ENCODE measurements around the gene RAB34. TPM values are rescaled to one million over a fixed set of nuclear protein-coding genes. Genes with fewer than 3 reads are reported as not detected.

The RAB34 gene
- total RNA-seq, 4 donors from 2014 or later = 43.0 to 133 (median 98.7) TPM

DNA sequence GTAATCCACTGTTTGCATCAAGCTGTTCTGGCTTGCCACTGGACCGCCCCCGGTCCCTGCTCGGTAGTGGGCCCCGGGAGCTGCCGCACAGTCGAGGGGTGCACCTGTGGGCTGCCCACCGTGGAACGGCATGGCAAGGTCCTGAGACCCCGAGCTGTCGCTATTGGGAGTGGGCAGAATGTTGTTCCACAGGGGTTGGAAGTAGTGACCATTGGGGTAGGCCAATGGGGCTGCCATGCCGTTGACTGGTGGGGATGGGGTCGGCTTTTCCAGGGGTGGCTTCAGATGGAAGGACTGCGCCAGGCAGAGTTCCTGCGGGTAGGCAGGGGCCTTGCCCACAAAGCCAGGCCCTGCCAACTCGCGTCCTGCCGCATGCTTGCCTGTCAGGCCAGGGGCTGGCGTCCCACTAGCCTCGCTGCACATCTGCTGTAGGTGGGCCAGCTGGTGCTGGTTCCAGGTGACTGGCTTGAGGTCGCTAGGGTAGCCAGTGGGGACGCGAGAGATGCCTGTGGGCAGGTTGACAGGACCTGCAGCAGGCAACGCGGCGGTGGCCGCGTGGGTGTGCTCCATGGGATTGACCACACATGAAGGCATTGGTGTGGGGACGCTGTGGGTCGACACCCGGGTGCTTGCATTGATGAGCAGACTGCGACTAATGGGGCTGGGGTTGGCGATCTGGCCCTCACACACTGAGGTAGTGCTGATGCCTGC, 40.9 kb upstream of the RAB34 start:
- TF ChIP-seq, protein P1, sequence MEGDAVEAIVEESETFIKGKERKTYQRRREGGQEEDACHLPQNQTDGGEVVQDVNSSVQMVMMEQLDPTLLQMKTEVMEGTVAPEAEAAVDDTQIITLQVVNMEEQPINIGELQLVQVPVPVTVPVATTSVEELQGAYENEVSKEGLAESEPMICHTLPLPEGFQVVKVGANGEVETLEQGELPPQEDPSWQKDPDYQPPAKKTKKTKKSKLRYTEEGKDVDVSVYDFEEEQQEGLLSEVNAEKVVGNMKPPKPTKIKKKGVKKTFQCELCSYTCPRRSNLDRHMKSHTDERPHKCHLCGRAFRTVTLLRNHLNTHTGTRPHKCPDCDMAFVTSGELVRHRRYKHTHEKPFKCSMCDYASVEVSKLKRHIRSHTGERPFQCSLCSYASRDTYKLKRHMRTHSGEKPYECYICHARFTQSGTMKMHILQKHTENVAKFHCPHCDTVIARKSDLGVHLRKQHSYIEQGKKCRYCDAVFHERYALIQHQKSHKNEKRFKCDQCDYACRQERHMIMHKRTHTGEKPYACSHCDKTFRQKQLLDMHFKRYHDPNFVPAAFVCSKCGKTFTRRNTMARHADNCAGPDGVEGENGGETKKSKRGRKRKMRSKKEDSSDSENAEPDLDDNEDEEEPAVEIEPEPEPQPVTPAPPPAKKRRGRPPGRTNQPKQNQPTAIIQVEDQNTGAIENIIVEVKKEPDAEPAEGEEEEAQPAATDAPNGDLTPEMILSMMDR (IDR thresholded peaks at IDR 0.05; ENCODE audit: low read depth) = no peak

DNA sequence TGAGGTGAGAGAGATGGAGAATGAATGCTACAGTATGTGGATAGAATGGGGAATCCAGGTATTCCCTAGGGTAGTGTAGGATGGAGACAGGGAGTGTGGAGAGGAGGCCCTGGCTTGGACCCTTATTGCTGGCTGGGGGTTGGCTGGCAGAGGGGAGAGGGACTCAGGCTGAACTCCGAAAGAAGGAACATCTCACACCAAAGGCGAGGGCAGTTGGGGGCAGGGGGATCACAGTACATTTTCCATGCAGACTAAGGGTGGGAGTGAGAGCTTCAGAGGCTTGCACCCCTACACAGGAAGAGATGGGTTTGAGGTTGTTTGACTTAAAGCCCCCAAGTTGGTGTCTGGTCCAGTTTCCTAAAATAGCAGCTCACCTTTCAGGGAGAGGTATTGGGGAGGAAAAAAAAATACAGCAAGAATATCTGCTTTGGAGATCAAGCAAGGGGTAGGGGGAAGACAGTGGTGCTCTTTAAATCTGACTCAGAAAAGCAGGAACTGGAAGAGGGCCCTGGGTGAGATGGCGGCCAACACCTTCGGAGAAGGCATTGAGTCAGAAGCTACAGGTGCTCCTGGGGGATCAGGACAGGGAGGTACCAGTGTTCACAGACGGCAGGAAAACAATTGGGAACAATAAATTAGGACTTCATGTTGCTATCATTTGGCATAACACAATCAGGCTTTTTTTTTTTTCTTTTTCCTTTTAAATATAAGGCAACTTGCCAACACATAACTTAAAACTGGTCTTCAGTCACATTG, 38.6 kb upstream of the RAB34 start:
- TF ChIP-seq, protein P1 (IDR thresholded peaks at IDR 0.05; ENCODE audit: low read depth) = no peak

DNA sequence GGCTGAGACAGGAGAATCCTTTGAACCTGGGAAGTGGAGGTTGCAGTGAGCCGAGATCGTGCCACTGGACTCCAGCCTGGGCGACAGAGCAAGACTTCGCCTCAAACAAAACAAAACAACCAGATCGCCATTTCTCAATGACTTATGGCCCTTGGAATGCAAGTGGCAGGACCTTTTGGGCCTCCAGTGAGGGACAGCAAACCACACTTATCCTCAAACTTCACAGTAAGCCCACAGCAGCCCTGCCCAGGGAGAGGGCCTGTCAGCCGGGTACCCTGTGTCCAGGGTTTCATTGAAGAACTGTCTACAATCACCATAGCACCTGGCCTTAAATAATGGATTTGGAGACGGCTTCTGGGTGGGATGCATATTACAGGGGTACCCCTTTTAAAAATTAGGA, 37.8 kb upstream of the RAB34 start:
- TF ChIP-seq, protein P1 (IDR thresholded peaks at IDR 0.05; ENCODE audit: low read depth) = no peak

DNA sequence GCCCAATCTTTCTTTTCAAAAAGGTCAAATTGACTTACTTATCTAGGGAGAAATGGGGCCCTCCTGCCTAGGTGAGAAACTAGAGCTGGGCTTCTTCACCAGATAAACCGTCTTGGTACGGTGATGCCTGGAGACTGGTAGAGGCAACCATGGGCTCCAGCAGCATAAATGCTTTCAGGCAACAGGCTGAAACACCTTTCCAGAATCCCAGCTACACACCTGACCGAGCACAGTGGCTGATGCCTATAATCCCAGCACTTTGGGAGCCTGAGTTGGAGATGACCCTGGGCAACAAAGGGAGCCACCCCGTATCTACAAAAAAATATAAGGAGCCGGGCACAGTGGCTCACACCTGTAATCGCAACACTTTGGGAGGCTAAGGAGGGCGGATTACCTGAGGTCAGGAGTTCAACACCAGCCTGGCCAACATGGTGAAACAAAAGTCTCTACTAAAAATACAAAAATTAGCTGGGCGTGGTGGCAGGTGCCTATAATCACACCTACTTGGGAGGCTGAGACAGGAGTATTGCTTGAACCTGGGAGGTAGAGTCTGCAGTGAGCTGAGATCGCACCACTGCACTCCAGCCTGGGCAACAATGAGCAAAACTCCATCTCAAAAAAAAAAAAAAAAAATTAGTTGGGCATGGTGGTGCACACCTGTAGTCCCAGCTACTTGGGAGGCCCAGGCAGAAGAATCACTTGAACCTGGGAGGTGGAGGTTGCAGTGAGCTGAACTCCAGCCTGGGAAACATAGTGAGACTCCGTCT, 34.1 kb upstream of the RAB34 start:
- TF ChIP-seq, protein P1 (IDR thresholded peaks at IDR 0.05; ENCODE audit: low read depth) = no peak

DNA sequence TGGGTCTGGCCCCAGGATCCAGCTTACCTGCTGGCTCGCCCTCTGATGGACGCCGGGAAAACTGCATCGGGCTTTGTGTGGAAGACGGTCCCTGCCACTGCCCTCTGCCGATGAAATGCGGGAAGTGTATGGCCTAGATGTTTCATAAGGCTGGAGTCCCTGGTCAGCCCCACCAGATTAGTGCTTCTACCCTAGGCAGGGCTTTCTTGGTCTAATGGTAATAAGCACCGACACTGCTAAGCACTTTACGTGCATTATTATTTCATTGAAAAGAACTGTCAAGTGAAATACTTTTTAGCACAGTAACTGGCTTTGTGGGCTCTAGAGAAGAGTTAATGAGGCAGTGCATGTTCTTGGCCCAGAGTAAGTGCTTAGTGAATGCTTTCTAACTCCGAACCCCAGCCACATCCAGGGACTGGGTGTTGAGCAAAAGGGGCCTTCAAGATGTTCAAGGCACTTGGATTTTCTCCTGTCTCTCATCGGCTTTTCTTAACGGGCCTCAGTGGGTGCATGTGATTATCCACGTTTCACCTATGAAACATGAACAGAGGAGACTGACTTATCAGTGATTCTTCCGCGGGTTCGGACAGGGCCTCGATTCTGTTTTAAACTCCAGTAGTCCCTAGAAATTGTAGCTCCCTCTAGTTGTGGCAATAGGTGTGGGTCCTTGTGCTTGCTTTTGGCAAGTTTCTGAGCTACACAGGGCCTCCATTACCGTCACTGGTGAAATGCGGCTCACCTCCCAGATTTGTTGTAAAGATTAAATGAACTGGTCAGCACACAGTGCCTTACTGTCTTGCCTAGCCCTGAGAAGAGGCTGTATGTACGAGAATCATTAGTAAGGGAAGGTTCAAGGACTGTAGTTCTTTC, 32.7 kb upstream of the RAB34 start:
- TF ChIP-seq, protein P1 (IDR thresholded peaks at IDR 0.05; ENCODE audit: low read depth) = no peak

DNA sequence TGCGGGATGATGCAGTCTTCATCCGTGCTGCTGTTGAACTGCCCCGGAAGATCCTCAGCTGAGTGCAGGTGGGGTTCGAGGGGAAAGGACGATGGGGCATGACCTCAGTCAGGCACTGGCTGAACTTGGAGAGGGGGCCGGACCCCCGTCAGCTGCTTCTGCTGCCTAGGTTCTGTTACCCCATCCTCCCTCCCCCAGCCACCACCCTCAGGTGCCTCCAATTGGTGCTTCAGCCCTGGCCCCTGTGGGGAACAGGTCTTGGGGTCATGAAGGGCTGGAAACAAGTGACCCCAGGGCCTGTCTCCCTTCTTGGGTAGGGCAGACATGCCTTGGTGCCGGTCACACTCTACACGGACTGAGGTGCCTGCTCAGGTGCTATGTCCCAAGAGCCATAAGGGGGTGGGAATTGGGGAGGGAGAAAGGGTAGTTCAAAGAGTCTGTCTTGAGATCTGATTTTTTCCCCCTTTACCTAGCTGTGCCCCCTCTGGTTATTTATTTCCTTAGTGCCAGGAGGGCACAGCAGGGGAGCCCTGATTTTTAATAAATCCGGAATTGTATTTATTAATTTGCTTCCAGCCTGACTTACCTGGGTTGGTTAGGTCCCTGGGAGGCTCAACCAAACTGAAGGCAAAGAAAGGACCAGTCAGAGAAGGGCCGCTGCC, 32.0 kb upstream of the RAB34 start:
- TF ChIP-seq, protein P1 (IDR thresholded peaks at IDR 0.05; ENCODE audit: low read depth) = no peak

All from subcutaneous adipose tissue (tissue), 4 donors.